ENCODE data around the gene TMEM220.

DNA sequence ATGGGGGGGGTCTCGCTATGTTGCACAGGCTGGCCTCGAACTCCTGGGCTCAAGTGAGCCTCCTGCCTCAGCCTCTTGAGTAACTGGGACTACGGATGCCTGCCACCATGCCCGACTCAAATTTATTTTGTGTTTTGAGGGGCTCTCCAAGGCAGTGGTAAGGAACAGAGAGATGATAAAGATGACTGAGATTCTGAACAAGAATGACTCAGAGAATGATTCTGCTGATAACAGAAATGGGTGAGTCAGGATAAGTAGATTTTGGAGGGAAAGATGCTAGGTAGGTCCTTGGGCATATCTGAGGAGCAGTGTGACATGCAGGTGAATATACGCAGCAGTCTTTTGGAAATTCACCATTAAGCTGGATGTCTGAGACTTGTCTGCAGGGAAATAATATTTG lies 2.6 kb downstream of the TMEM220 start:
- TF ChIP-seq, protein P1, sequence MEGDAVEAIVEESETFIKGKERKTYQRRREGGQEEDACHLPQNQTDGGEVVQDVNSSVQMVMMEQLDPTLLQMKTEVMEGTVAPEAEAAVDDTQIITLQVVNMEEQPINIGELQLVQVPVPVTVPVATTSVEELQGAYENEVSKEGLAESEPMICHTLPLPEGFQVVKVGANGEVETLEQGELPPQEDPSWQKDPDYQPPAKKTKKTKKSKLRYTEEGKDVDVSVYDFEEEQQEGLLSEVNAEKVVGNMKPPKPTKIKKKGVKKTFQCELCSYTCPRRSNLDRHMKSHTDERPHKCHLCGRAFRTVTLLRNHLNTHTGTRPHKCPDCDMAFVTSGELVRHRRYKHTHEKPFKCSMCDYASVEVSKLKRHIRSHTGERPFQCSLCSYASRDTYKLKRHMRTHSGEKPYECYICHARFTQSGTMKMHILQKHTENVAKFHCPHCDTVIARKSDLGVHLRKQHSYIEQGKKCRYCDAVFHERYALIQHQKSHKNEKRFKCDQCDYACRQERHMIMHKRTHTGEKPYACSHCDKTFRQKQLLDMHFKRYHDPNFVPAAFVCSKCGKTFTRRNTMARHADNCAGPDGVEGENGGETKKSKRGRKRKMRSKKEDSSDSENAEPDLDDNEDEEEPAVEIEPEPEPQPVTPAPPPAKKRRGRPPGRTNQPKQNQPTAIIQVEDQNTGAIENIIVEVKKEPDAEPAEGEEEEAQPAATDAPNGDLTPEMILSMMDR (conservative IDR thresholded peaks at IDR 0.05; ENCODE audit: low read depth, low read length): no peak
- TF ChIP-seq EZH2phosphoT487 (IDR thresholded peaks at IDR 0.05; ENCODE audit: borderline replicate concordance, low read length): no peak
